ENCODE results near the gene CBLC.

DNA sequence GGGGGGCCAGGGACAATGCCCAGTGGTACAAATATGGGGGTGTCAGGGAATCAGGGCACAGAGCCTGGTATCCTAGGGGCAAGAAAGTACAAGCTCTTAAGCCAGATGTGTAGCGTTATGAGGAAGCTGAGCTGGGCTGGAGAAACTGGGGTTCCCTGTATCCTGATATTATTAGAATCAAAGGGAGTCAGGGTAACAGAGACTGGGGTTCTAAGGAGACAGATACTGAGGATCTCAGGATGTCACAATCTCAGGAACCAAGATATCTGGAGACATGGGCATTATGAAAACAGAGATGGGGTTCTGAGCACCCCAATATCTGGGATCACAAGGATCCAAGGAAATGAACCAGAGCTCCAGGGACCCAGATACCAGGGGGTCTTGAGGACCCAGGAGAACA lies 28.4 kb upstream of the CBLC start:
- TF ChIP-seq TARDBP (IDR thresholded peaks at IDR 0.05; ENCODE audit: borderline replicate concordance) (no peak), TCF3 (IDR thresholded peaks at IDR 0.05; ENCODE audit: borderline replicate concordance, insufficient read depth, low read depth, low read length) (no peak), SMARCA5 (IDR thresholded peaks at IDR 0.05) (no peak), FOXM1 (IDR thresholded peaks at IDR 0.05; ENCODE audit: low read depth, low read length) (no peak), STAT3 (IDR thresholded peaks at IDR 0.05; ENCODE audit: low read depth, low read length) (no peak), EZH2 (IDR thresholded peaks at IDR 0.05; ENCODE audit: borderline replicate concordance, control insufficient read depth, low read depth, low read length) (no peak), MYC (IDR thresholded peaks at IDR 0.05; ENCODE audit: insufficient read depth, insufficient read length, insufficient replicate concordance, low read length, severe bottlenecking) (no peak), POLR2A (IDR thresholded peaks at IDR 0.05; ENCODE audit: low read depth, low read length) (no peak), ZZZ3 (IDR thresholded peaks at IDR 0.05; ENCODE audit: control insufficient read depth, insufficient read length, low read depth) (no peak), RBBP5 (conservative IDR thresholded peaks at IDR 0.05) (no peak)
- TF ChIP-seq, protein P1, sequence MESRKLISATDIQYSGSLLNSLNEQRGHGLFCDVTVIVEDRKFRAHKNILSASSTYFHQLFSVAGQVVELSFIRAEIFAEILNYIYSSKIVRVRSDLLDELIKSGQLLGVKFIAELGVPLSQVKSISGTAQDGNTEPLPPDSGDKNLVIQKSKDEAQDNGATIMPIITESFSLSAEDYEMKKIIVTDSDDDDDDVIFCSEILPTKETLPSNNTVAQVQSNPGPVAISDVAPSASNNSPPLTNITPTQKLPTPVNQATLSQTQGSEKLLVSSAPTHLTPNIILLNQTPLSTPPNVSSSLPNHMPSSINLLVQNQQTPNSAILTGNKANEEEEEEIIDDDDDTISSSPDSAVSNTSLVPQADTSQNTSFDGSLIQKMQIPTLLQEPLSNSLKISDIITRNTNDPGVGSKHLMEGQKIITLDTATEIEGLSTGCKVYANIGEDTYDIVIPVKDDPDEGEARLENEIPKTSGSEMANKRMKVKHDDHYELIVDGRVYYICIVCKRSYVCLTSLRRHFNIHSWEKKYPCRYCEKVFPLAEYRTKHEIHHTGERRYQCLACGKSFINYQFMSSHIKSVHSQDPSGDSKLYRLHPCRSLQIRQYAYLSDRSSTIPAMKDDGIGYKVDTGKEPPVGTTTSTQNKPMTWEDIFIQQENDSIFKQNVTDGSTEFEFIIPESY (IDR thresholded peaks at IDR 0.05): no peak
- TF ChIP-seq, protein P2, sequence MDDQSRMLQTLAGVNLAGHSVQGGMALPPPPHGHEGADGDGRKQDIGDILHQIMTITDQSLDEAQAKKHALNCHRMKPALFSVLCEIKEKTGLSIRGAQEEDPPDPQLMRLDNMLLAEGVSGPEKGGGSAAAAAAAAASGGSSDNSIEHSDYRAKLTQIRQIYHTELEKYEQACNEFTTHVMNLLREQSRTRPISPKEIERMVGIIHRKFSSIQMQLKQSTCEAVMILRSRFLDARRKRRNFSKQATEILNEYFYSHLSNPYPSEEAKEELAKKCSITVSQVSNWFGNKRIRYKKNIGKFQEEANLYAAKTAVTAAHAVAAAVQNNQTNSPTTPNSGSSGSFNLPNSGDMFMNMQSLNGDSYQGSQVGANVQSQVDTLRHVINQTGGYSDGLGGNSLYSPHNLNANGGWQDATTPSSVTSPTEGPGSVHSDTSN (IDR thresholded peaks at IDR 0.05; ENCODE audit: insufficient replicate concordance, low read depth, low read length): no peak
- TF ChIP-seq, protein P3, sequence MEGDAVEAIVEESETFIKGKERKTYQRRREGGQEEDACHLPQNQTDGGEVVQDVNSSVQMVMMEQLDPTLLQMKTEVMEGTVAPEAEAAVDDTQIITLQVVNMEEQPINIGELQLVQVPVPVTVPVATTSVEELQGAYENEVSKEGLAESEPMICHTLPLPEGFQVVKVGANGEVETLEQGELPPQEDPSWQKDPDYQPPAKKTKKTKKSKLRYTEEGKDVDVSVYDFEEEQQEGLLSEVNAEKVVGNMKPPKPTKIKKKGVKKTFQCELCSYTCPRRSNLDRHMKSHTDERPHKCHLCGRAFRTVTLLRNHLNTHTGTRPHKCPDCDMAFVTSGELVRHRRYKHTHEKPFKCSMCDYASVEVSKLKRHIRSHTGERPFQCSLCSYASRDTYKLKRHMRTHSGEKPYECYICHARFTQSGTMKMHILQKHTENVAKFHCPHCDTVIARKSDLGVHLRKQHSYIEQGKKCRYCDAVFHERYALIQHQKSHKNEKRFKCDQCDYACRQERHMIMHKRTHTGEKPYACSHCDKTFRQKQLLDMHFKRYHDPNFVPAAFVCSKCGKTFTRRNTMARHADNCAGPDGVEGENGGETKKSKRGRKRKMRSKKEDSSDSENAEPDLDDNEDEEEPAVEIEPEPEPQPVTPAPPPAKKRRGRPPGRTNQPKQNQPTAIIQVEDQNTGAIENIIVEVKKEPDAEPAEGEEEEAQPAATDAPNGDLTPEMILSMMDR (IDR thresholded peaks at IDR 0.05 in 2 of 3, conservative IDR thresholded peaks at IDR 0.05 in 1 of 3; ENCODE audit: control insufficient read depth in 2 of 3, extremely low read depth in 1 of 3, insufficient read depth in 1 of 3, low read depth in 3 of 3, low read length in 3 of 3): no peak

Measured in GM12878 (cell line).